HepG2 (cell line): ENCODE data around the gene DDX49. TPM values are rescaled to one million over a fixed set of nuclear protein-coding genes. Genes with fewer than 3 reads are reported as not detected.

Experiments used
- AKAP8 ChIP-seq: sonication (generic); formaldehyde crosslinking; IDR thresholded peaks from 2 replicates; pipeline ENCODE4 v1.5.1; 2020; ENCODE audit warnings: mild to moderate bottlenecking, missing genetic modification reagents
- ATM ChIP-seq: fragments of 450-650 bp; IDR thresholded peaks from 2 replicates; pipeline ENCODE4 v1.7.1; 2017; ENCODE audit warnings: mild to moderate bottlenecking, borderline replicate concordance
- IRX3 ChIP-seq: sonication (generic); formaldehyde crosslinking; IDR thresholded peaks from 2 replicates; pipeline ENCODE4 v1.8.1; 2023; ENCODE audit warnings: mild to moderate bottlenecking, low read depth, missing genetic modification reagents, borderline replicate concordance
- JARID2 ChIP-seq: sonication (generic); formaldehyde crosslinking; IDR thresholded peaks from 2 replicates; pipeline ENCODE4 v1.8.1; 2023; ENCODE audit warnings: missing genetic modification reagents, inconsistent platforms; ENCODE audit not compliant: insufficient replicate concordance
- MLLT10 ChIP-seq: sonication (generic); formaldehyde crosslinking; IDR thresholded peaks from 2 replicates; pipeline ENCODE4 v1.4.0; 2020; ENCODE audit warnings: missing genetic modification reagents
- MXI1 ChIP-seq: IDR thresholded peaks from 3 replicates; pipeline ENCODE4 v1.6.1; 2012; ENCODE audit warnings: low read depth, low read length, inconsistent platforms, borderline replicate concordance
- NPAS2 ChIP-seq: sonication (generic); formaldehyde crosslinking; IDR thresholded peaks from 2 replicates; pipeline ENCODE4 v1.8.0; 2022; ENCODE audit warnings: mild to moderate bottlenecking, missing genetic modification reagents, borderline replicate concordance
- RBM39 ChIP-seq: fragments of 200-400 bp; formaldehyde crosslinking; IDR thresholded peaks from one replicate; pipeline ENCODE4 v1.6.1; 2018; ENCODE audit warnings: antibody characterized with exemption, mild to moderate bottlenecking, low read depth, low read length; ENCODE audit not compliant: poor library complexity, severe bottlenecking
- RELA ChIP-seq: sonication (generic); formaldehyde crosslinking; IDR thresholded peaks from 2 replicates; pipeline ENCODE4 v1.4.0; 2020; ENCODE audit warnings: missing genetic modification reagents
- SRSF4 ChIP-seq: fragments of 200-400 bp; formaldehyde crosslinking; IDR thresholded peaks from one replicate; pipeline ENCODE4 v1.6.1; 2018; ENCODE audit warnings: mild to moderate bottlenecking, low read depth, low read length, moderate library complexity; ENCODE audit not compliant: poor library complexity, severe bottlenecking
- TBX3 ChIP-seq: fragments of 450-650 bp; IDR thresholded peaks from 2 replicates; pipeline ENCODE4 v1.6.1; 2017; ENCODE audit warnings: antibody characterized with exemption, mild to moderate bottlenecking, inconsistent platforms, borderline replicate concordance
- TOE1 ChIP-seq: sonication (generic); formaldehyde crosslinking; IDR thresholded peaks from 2 replicates; pipeline ENCODE4 v1.4.0; 2020; ENCODE audit warnings: mild to moderate bottlenecking, missing genetic modification reagents
- ZEB1 ChIP-seq: IDR thresholded peaks from 2 replicates; pipeline ENCODE4 v1.6.1; 2012; ENCODE audit warnings: mild to moderate bottlenecking, low read depth, inconsistent platforms; ENCODE audit not compliant: insufficient replicate concordance
- ZNF232 ChIP-seq: sonication (generic); formaldehyde crosslinking; IDR thresholded peaks from 2 replicates; pipeline ENCODE4 v1.4.0; 2020; ENCODE audit warnings: missing genetic modification reagents, borderline replicate concordance
- ZNF460 ChIP-seq: sonication (generic); formaldehyde crosslinking; IDR thresholded peaks from 2 replicates; pipeline ENCODE4 v1.5.1; 2020; ENCODE audit warnings: missing genetic modification reagents, mild to moderate bottlenecking, borderline replicate concordance
- ZNF567 ChIP-seq: sonication (generic); formaldehyde crosslinking; IDR thresholded peaks from 2 replicates; pipeline ENCODE4 v1.8.1; 2023; ENCODE audit warnings: mild to moderate bottlenecking, missing genetic modification reagents, borderline replicate concordance
- ZNF660 ChIP-seq: sonication (generic); formaldehyde crosslinking; IDR thresholded peaks from 2 replicates; pipeline ENCODE4 v1.5.1; 2020; ENCODE audit warnings: mild to moderate bottlenecking, low read depth, missing genetic modification reagents, borderline replicate concordance
- ZSCAN21 ChIP-seq: sonication (generic); formaldehyde crosslinking; IDR thresholded peaks from 2 replicates; pipeline ENCODE4 v1.8.0; 2022; ENCODE audit warnings: mild to moderate bottlenecking, missing genetic modification reagents, moderate library complexity, borderline replicate concordance
- ZSCAN29 ChIP-seq: sonication (generic); formaldehyde crosslinking; conservative IDR thresholded peaks from 2 replicates; pipeline ENCODE4 v1.4.0; 2020; ENCODE audit warnings: mild to moderate bottlenecking, missing genetic modification reagents
- polyA plus RNA-seq, 8 experiments: library from polyadenylated mRNA; depleted of rRNA in 3 of 8; stranded (reverse) in 7 of 8; unstranded in 1 of 8; fragments of >200 nt; fragmentation: Illumina TruSeq in 4 of 8; extraction: Trizol in 4 of 8; gene quantifications; 2 replicates each; pipeline versions ENCODE4 v1.2.1 to v1.2.3, GENCODE V29; 2011 to 2016; ENCODE audit warnings: low read depth in 4 of 8, missing spikeins in 1 of 8, mixed read lengths in 1 of 8; ENCODE audit not compliant: insufficient read depth in 1 of 8
- total RNA-seq, 5 experiments: library from RNA; depleted of rRNA; stranded (reverse); fragments of >200 nt; fragmentation: Illumina TruSeq; extraction: Trizol; gene quantifications; 2 replicates each; pipeline ENCODE4 v1.2.3, GENCODE V29; 2016; ENCODE audit warnings: low read depth in 1 of 5
- TF ChIP-seq, protein P1 (sequence below): sonication (generic); formaldehyde crosslinking; IDR thresholded peaks from 2 replicates; pipeline ENCODE4 v1.4.0; 2020; ENCODE audit warnings: missing genetic modification reagents
- TF ChIP-seq, protein P2 (sequence below): sonication (generic); formaldehyde crosslinking; conservative IDR thresholded peaks from 2 replicates; pipeline ENCODE4 v1.4.0; 2020; ENCODE audit warnings: missing genetic modification reagents
- TF ChIP-seq, protein P3 (sequence below): conservative IDR thresholded peaks from 2 replicates; pipeline ENCODE4 v1.6.1; 2018; ENCODE audit warnings: missing genetic modification reagents

Gene DDX49
- total and polyA plus RNA-seq, 2 of the 13 experiments (the other 11 are each of a cell fraction or from before 2014, with no cell fraction given), result 27.0 to 46.2 TPM

DNA sequence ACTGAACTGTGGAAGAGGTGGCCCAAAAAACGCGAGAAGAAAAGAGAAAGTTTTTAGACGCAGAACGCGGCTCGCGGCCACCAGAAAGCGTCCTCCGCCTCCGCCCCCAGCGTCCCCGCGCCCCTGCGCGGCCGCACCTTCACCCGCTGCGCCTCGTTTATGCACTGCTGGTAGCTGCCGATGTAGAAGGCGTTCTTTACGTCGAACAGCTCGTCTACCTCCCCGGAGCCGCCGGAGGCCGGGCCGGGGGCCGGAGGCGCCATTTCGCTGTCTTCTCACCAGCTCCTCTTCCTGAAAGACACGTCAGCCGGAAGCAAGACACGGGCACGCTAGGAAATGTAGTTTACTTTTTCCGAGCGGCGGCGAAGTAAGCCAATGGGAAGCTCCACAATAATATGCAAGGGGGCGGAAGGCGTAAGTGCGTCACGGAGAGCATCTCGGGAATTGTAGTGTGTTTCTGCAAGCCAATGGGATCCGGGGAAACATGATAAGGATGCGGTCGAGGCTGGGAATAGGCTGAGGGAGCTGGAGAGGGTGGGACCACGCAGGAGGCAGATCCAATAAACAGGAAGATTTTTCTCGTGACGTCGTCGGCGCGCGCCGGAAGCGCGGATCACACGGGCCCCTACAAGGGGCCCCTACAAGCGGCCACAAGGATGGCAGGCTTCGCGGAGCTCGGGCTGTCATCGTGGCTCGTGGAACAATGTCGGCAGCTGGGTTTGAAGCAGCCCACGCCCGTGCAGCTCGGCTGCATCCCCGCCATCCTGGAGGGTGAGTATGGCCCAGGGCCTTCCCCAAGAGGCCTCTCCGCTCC is at the start of gene DDX49, which contains the start of gene COPE (continued):
- no peak; the same call in 1 of the 2 replicates for TF ChIP-seq TBX3
- no peak for TF ChIP-seq NPAS2
- peak; percentile 97; the same call in 2 of the 3 replicates for TF ChIP-seq MXI1
- TF ChIP-seq ZNF660 (CRISPR knock-in tag), result no peak
- no peak for TF ChIP-seq ZNF460 (CRISPR knock-in tag)
- no peak for TF ChIP-seq SRSF4
- TF ChIP-seq TOE1, result no peak
- TF ChIP-seq, protein P1, sequence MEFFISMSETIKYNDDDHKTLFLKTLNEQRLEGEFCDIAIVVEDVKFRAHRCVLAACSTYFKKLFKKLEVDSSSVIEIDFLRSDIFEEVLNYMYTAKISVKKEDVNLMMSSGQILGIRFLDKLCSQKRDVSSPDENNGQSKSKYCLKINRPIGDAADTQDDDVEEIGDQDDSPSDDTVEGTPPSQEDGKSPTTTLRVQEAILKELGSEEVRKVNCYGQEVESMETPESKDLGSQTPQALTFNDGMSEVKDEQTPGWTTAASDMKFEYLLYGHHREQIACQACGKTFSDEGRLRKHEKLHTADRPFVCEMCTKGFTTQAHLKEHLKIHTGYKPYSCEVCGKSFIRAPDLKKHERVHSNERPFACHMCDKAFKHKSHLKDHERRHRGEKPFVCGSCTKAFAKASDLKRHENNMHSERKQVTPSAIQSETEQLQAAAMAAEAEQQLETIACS, result no peak
- no peak for TF ChIP-seq ATM
- TF ChIP-seq, protein P2, sequence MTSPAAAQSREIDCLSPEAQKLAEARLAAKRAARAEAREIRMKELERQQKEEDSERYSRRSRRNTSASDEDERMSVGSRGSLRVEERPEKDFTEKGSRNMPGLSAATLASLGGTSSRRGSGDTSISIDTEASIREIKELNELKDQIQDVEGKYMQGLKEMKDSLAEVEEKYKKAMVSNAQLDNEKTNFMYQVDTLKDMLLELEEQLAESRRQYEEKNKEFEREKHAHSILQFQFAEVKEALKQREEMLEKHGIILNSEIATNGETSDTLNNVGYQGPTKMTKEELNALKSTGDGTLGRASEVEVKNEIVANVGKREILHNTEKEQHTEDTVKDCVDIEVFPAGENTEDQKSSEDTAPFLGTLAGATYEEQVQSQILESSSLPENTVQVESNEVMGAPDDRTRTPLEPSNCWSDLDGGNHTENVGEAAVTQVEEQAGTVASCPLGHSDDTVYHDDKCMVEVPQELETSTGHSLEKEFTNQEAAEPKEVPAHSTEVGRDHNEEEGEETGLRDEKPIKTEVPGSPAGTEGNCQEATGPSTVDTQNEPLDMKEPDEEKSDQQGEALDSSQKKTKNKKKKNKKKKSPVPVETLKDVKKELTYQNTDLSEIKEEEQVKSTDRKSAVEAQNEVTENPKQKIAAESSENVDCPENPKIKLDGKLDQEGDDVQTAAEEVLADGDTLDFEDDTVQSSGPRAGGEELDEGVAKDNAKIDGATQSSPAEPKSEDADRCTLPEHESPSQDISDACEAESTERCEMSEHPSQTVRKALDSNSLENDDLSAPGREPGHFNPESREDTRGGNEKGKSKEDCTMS (CRISPR knock-in tag), result no peak
- TF ChIP-seq ZNF567, result no peak
- TF ChIP-seq ZNF232 (CRISPR knock-in tag), result peak; percentile 54; the same call in 1 of the 2 replicates
- no peak for TF ChIP-seq ZSCAN29 (CRISPR knock-in tag)
- TF ChIP-seq AKAP8, result no peak
- peak; percentile 28 for TF ChIP-seq RBM39
- TF ChIP-seq, protein P3, sequence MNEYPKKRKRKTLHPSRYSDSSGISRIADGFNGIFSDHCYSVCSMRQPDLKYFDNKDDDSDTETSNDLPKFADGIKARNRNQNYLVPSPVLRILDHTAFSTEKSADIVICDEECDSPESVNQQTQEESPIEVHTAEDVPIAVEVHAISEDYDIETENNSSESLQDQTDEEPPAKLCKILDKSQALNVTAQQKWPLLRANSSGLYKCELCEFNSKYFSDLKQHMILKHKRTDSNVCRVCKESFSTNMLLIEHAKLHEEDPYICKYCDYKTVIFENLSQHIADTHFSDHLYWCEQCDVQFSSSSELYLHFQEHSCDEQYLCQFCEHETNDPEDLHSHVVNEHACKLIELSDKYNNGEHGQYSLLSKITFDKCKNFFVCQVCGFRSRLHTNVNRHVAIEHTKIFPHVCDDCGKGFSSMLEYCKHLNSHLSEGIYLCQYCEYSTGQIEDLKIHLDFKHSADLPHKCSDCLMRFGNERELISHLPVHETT (CRISPR knock-in tag), result 0 out of 2 replicates have a peak, but pooled peaks have one; percentile 56
- TF ChIP-seq MLLT10 (CRISPR knock-in tag), result no peak
- TF ChIP-seq ZSCAN21 (CRISPR knock-in tag), result no peak
- no peak for TF ChIP-seq IRX3
- TF ChIP-seq ZEB1, result no peak
- TF ChIP-seq JARID2, result no peak
- TF ChIP-seq RELA, result no peak
